Prostate gland (tissue), 2 donors: ENCODE data around the gene KCNJ1.

Experiments used
- CTCF ChIP-seq, 4 experiments: fragments of 200-600 bp in 2 of 4; fragments of 450-650 bp in 2 of 4; sonication (generic) in 2 of 4; IDR thresholded peaks; 1 replicate in 3 of 4; 2 replicates in 1 of 4; pipeline ENCODE4 v1.5.1; 2016 to 2019; ENCODE audit warnings: antibody characterized with exemption in 4 of 4, mild to moderate bottlenecking in 2 of 4, moderate library complexity in 2 of 4
- POLR2A ChIP-seq: fragments of 450-650 bp; IDR thresholded peaks from one replicate; pipeline ENCODE4 v1.6.1; 2016; ENCODE audit warnings: antibody characterized with exemption, mild to moderate bottlenecking
- POLR2AphosphoS5 ChIP-seq: sonication (generic); formaldehyde crosslinking; IDR thresholded peaks from one replicate; pipeline ENCODE4 v1.6.1; 2017; ENCODE audit warnings: antibody characterized with exemption

GRCh38 chr11:128821556-128821955 lies 45.5 kb downstream of the KCNJ1 start:
- TF ChIP-seq CTCF (IDR thresholded peaks at IDR 0.05) (no peak), POLR2A (no peak), POLR2AphosphoS5 (no peak)
